Measurements from ENCODE around the gene ECEL1. TPM values are rescaled to one million over a fixed set of nuclear protein-coding genes. Genes with fewer than 3 reads are reported as not detected.

The ECEL1 gene
- total RNA-seq, 1 donor = not detected

- H3K4me3 ChIP-seq (ENCODE audit: low read depth, low read length) = no peak overlapping the region
- TF ChIP-seq, protein P1, sequence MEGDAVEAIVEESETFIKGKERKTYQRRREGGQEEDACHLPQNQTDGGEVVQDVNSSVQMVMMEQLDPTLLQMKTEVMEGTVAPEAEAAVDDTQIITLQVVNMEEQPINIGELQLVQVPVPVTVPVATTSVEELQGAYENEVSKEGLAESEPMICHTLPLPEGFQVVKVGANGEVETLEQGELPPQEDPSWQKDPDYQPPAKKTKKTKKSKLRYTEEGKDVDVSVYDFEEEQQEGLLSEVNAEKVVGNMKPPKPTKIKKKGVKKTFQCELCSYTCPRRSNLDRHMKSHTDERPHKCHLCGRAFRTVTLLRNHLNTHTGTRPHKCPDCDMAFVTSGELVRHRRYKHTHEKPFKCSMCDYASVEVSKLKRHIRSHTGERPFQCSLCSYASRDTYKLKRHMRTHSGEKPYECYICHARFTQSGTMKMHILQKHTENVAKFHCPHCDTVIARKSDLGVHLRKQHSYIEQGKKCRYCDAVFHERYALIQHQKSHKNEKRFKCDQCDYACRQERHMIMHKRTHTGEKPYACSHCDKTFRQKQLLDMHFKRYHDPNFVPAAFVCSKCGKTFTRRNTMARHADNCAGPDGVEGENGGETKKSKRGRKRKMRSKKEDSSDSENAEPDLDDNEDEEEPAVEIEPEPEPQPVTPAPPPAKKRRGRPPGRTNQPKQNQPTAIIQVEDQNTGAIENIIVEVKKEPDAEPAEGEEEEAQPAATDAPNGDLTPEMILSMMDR (IDR thresholded peaks at IDR 0.05; ENCODE audit: insufficient read depth, low read length) = no peak
- no peak for DNase-seq (ENCODE audit: low read depth)
Measured at GRCh38 chr2:232479341-232480200, 8.1 kb downstream of the ECEL1 start.

GRCh38 chr2:232478571-232479340, 8.9 kb downstream of the ECEL1 start:
- DNase-seq (ENCODE audit: low read depth) = no peak
- no peak overlapping the region for H3K4me3 ChIP-seq (ENCODE audit: low read depth, low read length)
- TF ChIP-seq, protein P1 (IDR thresholded peaks at IDR 0.05; ENCODE audit: insufficient read depth, low read length) = no peak

GRCh38 chr2:232477751-232478510, 9.7 kb downstream of the ECEL1 start:
- no peak for DNase-seq (ENCODE audit: low read depth)
- H3K4me3 ChIP-seq (ENCODE audit: low read depth, low read length) = no peak overlapping the region
- TF ChIP-seq, protein P1 (IDR thresholded peaks at IDR 0.05; ENCODE audit: insufficient read depth, low read length) = no peak

GRCh38 chr2:232476791-232477190, 10.8 kb downstream of the ECEL1 start:
- TF ChIP-seq, protein P1 (IDR thresholded peaks at IDR 0.05; ENCODE audit: insufficient read depth, low read length) = no peak
- H3K4me3 ChIP-seq (ENCODE audit: low read depth, low read length) = no peak overlapping the region
- DNase-seq (ENCODE audit: low read depth) = no peak

DNA sequence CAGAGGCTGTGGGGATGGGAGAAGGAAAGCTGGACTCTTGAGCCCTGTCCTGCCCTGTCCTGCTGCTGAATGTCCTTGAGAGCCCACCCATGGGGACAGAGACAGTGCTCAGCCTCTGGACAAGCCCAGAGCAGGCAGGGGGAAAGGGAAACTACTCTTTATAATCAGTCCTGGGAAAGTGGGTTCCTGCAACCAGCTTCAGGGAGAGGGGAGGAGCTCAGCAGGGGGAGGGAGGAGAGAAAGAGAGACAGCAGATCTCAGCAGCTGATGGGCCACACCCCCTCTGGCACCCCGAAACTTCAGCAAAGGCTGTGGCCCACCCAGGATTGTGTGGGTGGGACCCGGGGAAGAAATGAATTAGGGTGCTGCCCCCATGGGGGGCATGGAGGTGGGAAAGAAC, 11.6 kb downstream of the ECEL1 start:
- DNase-seq (ENCODE audit: low read depth) = no peak
- TF ChIP-seq, protein P1 (IDR thresholded peaks at IDR 0.05; ENCODE audit: insufficient read depth, low read length) = no peak
- no peak overlapping the region for H3K4me3 ChIP-seq (ENCODE audit: low read depth, low read length)

DNA sequence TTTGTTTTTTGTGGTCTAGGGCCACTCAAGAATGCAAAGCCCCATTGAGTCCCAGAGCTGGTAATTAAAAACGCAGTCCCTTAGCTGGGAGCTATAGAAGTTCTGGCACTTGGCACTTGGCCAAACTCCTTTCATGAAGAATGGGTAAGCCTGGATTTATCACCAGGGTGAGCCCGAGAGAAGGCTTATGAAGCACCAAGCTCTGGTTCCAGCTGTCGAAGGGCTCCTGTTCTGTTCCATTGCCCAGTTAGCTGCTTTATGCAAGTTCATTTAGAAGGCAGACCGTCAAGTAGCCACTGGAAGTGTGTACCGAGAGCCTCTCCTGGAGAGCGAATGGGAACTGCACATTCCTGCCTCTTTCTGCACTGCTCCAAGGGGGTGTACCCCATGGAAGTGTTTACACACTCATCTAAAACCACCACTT, 14.2 kb downstream of the ECEL1 start:
- TF ChIP-seq, protein P1 (IDR thresholded peaks at IDR 0.05; ENCODE audit: insufficient read depth, low read length) = no peak
- H3K4me3 ChIP-seq (ENCODE audit: low read depth, low read length) = no peak overlapping the region
- peak; percentile 16 for DNase-seq (ENCODE audit: low read depth)

All from fibroblast of the aortic adventitia (primary cell).